Thyroid gland (tissue), 4 donors: Measurements from ENCODE around the gene AP4S1.

Experiments used
- POLR2A ChIP-seq, 2 donors: fragments of 450-650 bp; IDR thresholded peaks; one replicate each; pipeline ENCODE4 v1.6.1; 2017; ENCODE audit warnings: antibody characterized with exemption in 2 of 2, mild to moderate bottlenecking in 2 of 2, moderate library complexity in 1 of 2
- TF ChIP-seq, protein P1 (sequence below), 6 experiments: fragments of 200-600 bp in 3 of 6; fragments of 450-650 bp in 3 of 6; sonication (generic) in 3 of 6; IDR thresholded peaks; one replicate each; pipeline ENCODE4 v1.5.1; 2016 to 2019; ENCODE audit warnings: antibody characterized with exemption in 6 of 6, mild to moderate bottlenecking in 2 of 6, inconsistent platforms in 1 of 6, moderate library complexity in 1 of 6

- TF ChIP-seq, protein P1, sequence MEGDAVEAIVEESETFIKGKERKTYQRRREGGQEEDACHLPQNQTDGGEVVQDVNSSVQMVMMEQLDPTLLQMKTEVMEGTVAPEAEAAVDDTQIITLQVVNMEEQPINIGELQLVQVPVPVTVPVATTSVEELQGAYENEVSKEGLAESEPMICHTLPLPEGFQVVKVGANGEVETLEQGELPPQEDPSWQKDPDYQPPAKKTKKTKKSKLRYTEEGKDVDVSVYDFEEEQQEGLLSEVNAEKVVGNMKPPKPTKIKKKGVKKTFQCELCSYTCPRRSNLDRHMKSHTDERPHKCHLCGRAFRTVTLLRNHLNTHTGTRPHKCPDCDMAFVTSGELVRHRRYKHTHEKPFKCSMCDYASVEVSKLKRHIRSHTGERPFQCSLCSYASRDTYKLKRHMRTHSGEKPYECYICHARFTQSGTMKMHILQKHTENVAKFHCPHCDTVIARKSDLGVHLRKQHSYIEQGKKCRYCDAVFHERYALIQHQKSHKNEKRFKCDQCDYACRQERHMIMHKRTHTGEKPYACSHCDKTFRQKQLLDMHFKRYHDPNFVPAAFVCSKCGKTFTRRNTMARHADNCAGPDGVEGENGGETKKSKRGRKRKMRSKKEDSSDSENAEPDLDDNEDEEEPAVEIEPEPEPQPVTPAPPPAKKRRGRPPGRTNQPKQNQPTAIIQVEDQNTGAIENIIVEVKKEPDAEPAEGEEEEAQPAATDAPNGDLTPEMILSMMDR (IDR thresholded peaks at IDR 0.05) = no peak
- TF ChIP-seq POLR2A (IDR thresholded peaks at IDR 0.05) = no peak
Observed at GRCh38 chr14:31001339-31001658, 24.1 kb upstream of the AP4S1 start.
